Thoracic aorta (tissue), 2 donors: ENCODE results near the gene GRIN3A. TPM values are rescaled to one million over a fixed set of nuclear protein-coding genes. Genes with fewer than 3 reads are reported as not detected.
"Not testable (repeated sequence)": the region's sequence is repeated elsewhere in the genome, so short reads cannot be mapped to it uniquely, and the experiment has no call there.

Source experiments
- ATAC-seq: fragments of 150-250 bp; one replicate; pipeline ENCODE4 v1.8.0; 2017; ENCODE audit warnings: low read depth; ENCODE audit not compliant: insufficient number of reproducible peaks, low FRiP score
- DNase-seq: peaks from one replicate; pipeline ENCODE4 v3.0.0-alpha.2; 2020; ENCODE audit warnings: low spot score
- H3K27ac ChIP-seq, 2 donors: fragments of 200-600 bp; sonication (generic); 1 replicate in 1 of 2; 2 replicates in 1 of 2; pipeline ENCODE4 v1.5.1; 2016; ENCODE audit warnings: mild to moderate bottlenecking in 2 of 2, moderate library complexity in 2 of 2
- H3K27me3 ChIP-seq: fragments of 200-600 bp; sonication (generic); replicated peaks from 2 replicates; pipeline ENCODE4 v1.6.0; 2016; ENCODE audit warnings: mild to moderate bottlenecking; ENCODE audit not compliant: insufficient read depth
- H3K36me3 ChIP-seq: fragments of 200-600 bp; sonication (generic); one replicate; pipeline ENCODE4 v1.5.1; 2016
- H3K4me1 ChIP-seq, 2 donors: fragments of 200-600 bp; sonication (generic); 1 replicate in 1 of 2; 2 replicates in 1 of 2; pipeline versions ENCODE4 v1.5.1 to v1.6.0; 2016; ENCODE audit warnings: low read depth in 2 of 2, mild to moderate bottlenecking in 1 of 2; ENCODE audit not compliant: control insufficient read depth in 1 of 2
- H3K4me3 ChIP-seq: fragments of 200-600 bp; sonication (generic); 2 replicates; pipeline ENCODE4 v1.5.1; 2016; ENCODE audit warnings: mild to moderate bottlenecking
- H3K9me3 ChIP-seq: fragments of 200-600 bp; sonication (generic); 2 replicates; pipeline ENCODE4 v1.5.1; 2016
- CTCF ChIP-seq: fragments of 200-600 bp; sonication (generic); IDR thresholded peaks from one replicate; pipeline ENCODE4 v1.5.1; 2019; ENCODE audit warnings: antibody characterized with exemption
- total RNA-seq, 2 donors: library from RNA; depleted of rRNA; stranded (reverse); fragments of >200 nt; gene quantifications; one replicate each; pipeline versions ENCODE4 v1.1.0 to v1.2.3, GENCODE V29; 2016

The GRIN3A gene
- total RNA-seq, 2 donors from 2014 or later: 0.21 TPM; not detected in 1

GRCh38 chr9:101549472-101550098, 188.9 kb downstream of the GRIN3A start:
- not testable (repeated sequence) for H3K9me3 ChIP-seq, H3K27ac ChIP-seq, H3K27me3 ChIP-seq, ATAC-seq, DNase-seq, H3K4me3 ChIP-seq, H3K4me1 ChIP-seq
- TF ChIP-seq CTCF: peak; percentile 22
- H3K36me3 ChIP-seq: peaks cover 62% of the 10 kb centered on the region

- ATAC-seq: no peak
- Histone ChIP-seq H3K36me3 (peaks cover 39% of the 10 kb centered on the region), H3K9me3 (no peaks in the 10 kb centered on the region)
These were observed 195.2 kb downstream of the GRIN3A start for GRCh38 chr9:101543098-101543735.

GRCh38 chr9:101540069-101540468, 198.4 kb downstream of the GRIN3A start:
- TF ChIP-seq CTCF: no peak
- Histone ChIP-seq H3K27ac (no peak overlapping the region), H3K36me3 (peaks cover 17% of the 10 kb centered on the region), H3K9me3 (no peaks in the 10 kb centered on the region), H3K4me1 (peaks cover 4 to 18% of the 10 kb centered on the region in 2 donors), H3K27me3 (no peaks in the 10 kb centered on the region), H3K4me3 (no peak overlapping the region)
- ATAC-seq (no peak), DNase-seq (no peak)

More at GRCh38 chr9:101543098-101543735, 195.2 kb downstream of the GRIN3A start:
- H3K4me3 ChIP-seq: no peak overlapping the region
- no peaks in the 10 kb centered on the region for H3K27me3 ChIP-seq
- TF ChIP-seq CTCF: no peak
- H3K4me1 ChIP-seq: no peaks in the 10 kb centered on the region
- no peak overlapping the region for H3K27ac ChIP-seq
- no peak for DNase-seq

DNA sequence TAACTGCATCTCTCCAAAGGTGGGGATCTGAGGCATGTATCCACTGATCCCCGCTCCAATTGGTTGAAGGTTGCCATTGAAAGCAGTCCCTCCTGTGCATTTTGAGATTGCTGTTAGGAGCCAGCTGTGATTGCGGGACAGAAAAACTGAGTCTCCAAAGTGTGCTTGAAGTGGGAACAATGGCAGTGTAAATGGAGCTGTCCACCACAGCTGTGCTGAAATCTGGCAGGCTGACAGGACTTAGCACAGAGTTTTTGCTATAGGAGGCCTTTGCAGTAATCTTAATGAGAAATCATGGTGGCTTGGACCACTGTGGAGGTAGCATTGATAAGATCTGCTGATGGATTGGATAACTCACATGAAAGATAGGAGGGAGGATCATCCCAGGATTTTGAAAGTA, 201.5 kb downstream of the GRIN3A start:
- H3K9me3 ChIP-seq: no peaks in the 10 kb centered on the region
- DNase-seq (no peak), ATAC-seq (no peak)
- H3K27me3 ChIP-seq: no peaks in the 10 kb centered on the region
- H3K27ac ChIP-seq: no peak overlapping the region
- peaks cover 9% of the 10 kb centered on the region for H3K36me3 ChIP-seq
- peaks cover 10 to 29% of the 10 kb centered on the region in 2 donors for H3K4me1 ChIP-seq
- no peak overlapping the region for H3K4me3 ChIP-seq
- no peak for TF ChIP-seq CTCF

GRCh38 chr9:101536351-101536750, 202.1 kb downstream of the GRIN3A start:
- Histone ChIP-seq H3K36me3 (peaks cover 9% of the 10 kb centered on the region), H3K4me1 (peaks cover 10 to 29% of the 10 kb centered on the region in 2 donors), H3K9me3 (no peaks in the 10 kb centered on the region), H3K4me3 (no peak overlapping the region), H3K27me3 (no peaks in the 10 kb centered on the region), H3K27ac (no peak overlapping the region)
- ATAC-seq: no peak
- TF ChIP-seq CTCF: no peak
- no peak for DNase-seq
